Body of pancreas (tissue), 4 donors: Measurements from ENCODE around the gene FAM47E.

Experiments
- POLR2A ChIP-seq, 3 donors: fragments of 450-650 bp; IDR thresholded peaks; one replicate each; pipeline ENCODE4 v1.6.1; 2016; ENCODE audit warnings: antibody characterized with exemption in 3 of 3, mild to moderate bottlenecking in 2 of 3
- TF ChIP-seq, protein P1 (sequence below), 7 experiments: fragments of 450-650 bp in 4 of 7; fragments of 200-600 bp in 3 of 7; sonication (generic) in 3 of 7; IDR thresholded peaks; one replicate each; pipeline ENCODE4 v1.5.1; 2016 to 2019; ENCODE audit warnings: antibody characterized with exemption in 7 of 7

DNA sequence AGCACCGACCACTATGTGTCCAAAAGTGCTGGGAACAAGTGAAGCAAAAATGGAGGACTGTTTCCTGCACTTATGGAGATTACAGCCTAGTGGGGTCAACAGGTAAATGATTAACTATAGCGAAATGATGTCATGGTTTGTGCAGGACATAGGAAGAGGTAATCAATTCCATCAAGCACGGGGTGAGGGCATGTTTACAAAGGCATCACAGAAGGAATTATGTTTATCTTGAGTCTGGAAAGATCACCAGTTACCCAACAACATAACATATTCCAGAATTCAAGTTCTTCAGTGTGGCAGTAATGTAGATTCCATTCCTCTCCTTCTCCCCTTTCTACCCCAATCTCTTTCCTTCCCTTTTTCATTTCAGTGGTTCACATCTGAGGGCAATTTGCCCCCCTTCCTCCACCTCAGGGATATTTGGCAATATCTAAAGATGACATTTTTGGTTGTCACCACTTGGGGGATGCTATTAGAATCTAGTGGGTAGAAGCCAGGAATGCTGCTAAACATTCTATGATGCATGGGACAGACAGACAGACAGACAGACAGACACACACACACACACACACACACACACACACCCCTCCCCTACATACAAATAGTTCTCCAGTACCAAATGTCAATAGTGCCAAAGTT lies 24.1 kb downstream of the FAM47E start:
- TF ChIP-seq POLR2A (IDR thresholded peaks at IDR 0.05): no peak
- TF ChIP-seq, protein P1, sequence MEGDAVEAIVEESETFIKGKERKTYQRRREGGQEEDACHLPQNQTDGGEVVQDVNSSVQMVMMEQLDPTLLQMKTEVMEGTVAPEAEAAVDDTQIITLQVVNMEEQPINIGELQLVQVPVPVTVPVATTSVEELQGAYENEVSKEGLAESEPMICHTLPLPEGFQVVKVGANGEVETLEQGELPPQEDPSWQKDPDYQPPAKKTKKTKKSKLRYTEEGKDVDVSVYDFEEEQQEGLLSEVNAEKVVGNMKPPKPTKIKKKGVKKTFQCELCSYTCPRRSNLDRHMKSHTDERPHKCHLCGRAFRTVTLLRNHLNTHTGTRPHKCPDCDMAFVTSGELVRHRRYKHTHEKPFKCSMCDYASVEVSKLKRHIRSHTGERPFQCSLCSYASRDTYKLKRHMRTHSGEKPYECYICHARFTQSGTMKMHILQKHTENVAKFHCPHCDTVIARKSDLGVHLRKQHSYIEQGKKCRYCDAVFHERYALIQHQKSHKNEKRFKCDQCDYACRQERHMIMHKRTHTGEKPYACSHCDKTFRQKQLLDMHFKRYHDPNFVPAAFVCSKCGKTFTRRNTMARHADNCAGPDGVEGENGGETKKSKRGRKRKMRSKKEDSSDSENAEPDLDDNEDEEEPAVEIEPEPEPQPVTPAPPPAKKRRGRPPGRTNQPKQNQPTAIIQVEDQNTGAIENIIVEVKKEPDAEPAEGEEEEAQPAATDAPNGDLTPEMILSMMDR (IDR thresholded peaks at IDR 0.05): no peak
